Left lobe of liver (tissue), 2 donors: Measurements from ENCODE around the gene BORCS8. TPM values are rescaled to one million over a fixed set of nuclear protein-coding genes. Genes with fewer than 3 reads are reported as not detected.
"Not testable (repeated sequence)": the region's sequence is repeated elsewhere in the genome, so short reads cannot be mapped to it uniquely, and the experiment has no call there.

Source experiments
- ATAC-seq: fragments of 200-7000 bp; cut with Tn5 transposase; one replicate; pipeline ENCODE4 v1.9.1; 2020; ENCODE audit warnings: mild to moderate bottlenecking, moderate library complexity
- DNase-seq: peaks from one replicate; pipeline ENCODE4 v3.0.0-alpha.2; 2020; ENCODE audit warnings: low spot score
- total RNA-seq: library from RNA; stranded (reverse); gene quantifications from one replicate; pipeline ENCODE4 v1.2.1, GENCODE V29; 2021
- donor health status: DM: no; HTN: no; CAD: no; lungs with moderate emphysema.
- donor health status: DM: no; HTN: yes; CAD: no.

Gene BORCS8
- total RNA-seq, 1 donor from 2014 or later = 13.3 TPM

DNA sequence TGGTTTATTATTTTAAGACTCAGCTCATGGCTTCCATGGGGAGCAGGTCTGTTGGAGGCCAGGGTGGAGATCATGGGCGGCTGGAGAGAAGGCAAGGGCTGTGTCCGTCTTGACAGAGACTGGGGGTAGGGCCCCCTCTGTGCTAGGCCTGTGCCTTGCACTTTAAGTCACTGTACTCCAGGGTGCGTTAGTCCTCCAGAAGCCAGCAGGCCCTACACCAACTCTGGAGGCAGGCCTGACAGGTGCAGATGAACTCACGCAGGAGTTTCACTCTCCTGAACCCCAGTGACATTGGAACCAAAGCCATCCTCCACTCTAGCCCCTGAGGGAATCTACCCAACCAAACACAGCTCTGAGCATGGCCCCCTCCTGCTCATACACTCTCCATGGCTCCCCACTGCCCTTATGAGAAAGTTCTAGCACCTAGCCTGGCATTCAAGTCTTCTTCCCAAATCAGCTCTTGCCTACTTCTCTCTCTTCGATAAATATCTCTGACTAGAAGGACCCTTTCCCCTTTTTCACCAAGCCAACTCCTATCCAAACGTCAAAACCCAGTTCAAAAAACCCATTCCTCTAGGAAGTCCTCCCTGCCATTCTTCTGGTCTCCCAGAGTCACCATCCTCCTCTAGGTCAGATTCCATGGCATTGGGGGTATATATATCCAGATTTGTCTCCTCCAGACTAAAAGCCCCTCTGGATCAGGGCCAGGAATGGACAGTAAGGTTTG, 37.0 kb downstream of the BORCS8 start:
- DNase-seq = no peak
- no peak for ATAC-seq

DNA sequence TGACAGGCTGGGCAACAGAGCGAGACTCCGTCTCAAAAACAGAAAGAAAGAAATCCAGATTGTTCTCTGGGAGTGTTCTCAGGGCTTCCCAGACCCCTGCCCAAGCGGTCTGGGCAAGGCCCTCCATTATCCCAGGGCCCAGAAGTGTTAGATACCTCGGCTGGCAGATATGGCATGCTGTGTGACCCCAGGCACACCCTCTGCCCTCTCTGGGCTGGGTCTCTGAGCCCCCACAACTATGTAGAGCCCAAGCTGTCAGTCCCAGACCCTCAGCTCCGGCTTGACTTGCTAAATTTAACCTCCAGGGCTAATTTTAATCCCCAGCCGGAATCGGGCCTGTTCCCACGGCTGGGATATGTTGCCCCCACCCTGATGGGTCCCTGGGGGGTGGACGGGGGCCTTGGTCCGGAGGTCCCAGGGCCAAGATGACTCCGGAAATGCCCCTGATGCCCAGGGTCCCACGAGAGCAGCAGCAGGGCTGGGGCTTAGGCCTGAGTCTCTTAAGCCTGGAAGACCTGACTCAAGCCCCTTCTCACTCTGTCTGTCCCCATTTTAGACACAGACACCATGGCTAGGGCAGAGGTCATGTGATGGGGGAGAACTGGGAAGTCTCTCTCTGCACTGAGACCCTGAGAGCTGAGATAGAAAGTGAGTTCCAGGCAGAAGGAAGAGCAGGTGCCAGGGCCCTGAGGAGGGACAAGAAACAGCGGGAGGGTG, 39.1 kb downstream of the BORCS8 start:
- DNase-seq (no peak), ATAC-seq (no peak)

DNA sequence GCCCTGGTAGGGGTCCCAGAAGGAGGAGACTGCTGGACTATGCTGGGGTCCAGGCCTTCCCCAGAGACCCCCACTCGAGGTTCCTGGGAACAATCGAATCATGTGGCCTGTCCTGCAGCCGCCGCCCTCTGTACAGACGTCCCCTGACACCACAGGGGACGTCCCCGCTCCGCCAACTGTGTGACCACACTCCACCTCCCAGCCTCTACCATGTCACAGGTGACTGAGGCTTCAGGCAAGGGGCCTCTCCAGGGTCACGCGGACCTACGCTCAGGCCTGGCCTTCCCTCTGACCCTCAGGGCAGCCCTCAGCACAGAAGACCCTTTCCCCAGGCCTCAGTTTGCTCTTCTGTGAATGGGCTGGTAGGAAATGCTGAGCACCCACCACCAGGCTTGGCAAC, 40.5 kb downstream of the BORCS8 start:
- DNase-seq (no peak), ATAC-seq (no peak)

DNA sequence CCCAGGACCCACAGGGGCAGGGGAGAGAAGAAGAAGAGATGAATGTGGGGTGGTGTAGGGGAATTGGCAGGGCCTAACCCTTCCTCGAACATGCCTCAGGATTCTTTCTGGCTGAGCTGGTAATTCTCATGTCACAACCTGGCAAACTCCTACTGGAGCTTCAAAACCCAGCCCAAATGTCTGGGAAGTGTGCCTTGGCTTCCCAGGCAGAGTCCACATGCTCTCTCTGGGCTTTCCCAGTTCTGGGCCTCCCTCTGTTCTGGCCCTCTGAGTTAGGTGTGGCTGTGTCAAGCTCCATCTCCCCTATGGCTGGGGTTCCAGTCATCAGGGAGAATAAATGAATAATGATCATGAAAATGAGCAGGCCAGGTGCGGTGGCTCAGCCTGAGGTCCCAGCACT, 42.5 kb downstream of the BORCS8 start:
- ATAC-seq = no peak
- DNase-seq = no peak

DNA sequence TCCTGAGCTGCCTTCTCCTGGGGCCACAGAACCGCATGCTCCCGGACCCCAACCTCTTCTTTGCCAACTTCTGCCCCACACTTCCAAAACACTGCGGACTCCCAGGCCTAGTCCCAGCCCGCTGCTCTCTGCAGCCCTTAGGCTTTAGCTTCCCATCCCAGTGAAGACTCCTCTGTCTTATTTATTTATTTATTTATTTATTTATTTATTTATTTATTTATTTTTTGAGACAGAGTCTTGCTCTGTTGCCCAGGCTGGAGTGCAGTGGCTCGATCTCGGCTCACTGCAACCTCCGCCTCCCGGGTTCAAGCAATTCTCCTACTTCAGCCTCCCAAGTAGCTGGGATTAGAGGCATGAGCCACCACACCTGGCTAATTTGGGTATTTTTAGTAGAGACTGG, 43.4 kb downstream of the BORCS8 start:
- not testable (repeated sequence) for ATAC-seq, DNase-seq

DNA sequence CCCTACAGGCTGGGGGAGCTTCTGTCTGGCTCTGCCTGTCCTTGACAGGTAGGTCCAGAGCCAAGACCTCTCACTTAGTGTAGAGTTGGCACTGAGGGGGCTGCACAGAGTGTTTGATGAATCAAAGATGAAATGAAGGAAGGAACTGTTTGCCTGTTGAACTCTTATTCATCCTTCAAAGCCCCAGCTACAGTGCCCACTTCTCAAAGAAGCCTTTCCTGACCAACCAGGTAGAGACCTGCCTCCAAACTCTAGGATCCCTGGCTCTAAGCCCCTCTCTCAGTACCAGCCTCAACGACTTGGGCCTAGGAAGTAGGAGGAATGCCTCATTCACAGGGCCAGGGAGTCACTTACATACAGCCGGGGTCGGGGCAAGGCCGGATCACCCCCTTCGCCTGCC, 44.6 kb downstream of the BORCS8 start:
- DNase-seq (no peak), ATAC-seq (no peak)

DNA sequence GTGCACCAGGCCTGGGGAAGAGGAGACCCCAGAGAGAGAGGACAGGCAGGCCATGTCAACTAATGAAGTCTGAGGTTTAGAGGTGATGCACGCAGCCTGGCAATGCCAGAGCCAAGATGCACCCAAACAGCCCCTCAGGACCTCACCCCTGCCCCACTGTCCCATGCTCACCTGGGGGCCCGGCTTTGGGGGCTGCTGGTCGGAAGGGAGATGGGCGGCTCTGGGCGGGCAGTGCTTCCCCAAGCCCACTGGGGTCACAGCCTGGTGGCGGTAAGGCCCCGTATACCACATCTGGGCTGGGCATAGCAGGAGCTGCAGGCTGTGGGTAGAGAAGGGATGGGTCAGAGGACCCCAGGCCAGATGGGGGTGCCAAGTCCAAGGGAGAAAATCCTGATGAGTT, 45.1 kb downstream of the BORCS8 start:
- no peak for DNase-seq

DNA sequence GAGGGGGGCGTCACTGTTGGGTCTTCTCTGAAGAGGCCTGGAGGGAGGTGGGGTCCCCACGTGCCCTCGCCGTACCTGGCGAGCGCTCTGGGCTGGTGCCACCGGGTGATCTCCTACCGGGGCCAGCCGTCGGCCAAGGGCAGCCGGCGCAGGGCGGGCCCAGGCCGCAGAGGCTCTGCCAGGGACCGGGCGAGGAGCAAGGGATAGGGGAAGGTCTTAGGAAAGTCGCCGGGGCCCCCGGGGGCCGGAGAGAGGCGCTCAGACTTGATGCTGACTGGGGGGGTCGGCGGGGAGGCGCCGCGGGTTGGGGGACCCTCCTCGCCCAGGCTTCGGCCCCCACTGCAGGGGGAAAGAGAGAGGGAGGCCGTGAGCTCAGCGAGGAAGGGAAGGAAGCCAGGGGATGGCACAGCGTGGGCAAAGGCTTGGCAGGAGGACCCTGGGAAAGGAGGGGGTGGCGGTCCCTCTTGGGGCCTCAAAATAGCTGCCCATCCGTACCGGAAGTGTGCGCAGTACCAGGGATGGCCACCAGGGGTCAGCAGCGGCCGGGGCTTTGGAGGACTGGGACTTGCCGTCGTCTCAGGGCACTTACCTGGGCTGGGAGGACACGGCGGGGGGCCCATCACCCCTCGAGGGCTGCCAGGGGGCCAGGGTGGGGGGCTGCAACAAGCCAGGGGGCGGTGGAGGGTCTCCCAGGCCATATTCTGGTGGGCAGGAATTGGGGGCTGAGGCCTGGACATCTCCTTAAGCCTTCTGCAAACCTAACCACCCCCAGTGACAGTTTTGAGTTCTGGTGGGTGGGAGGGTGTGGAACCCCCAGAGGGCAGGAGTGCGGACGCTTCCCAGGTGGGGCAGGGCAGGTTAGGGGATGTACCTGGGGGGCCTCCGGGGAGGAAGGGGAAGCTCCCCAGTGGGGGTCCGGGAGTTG, 46.0 kb downstream of the BORCS8 start:
- ATAC-seq (peak; percentile 86), DNase-seq (peak; percentile 81)

More for the DNA sequence above, 45.1 kb downstream of the BORCS8 start:
- ATAC-seq = no peak

DNA sequence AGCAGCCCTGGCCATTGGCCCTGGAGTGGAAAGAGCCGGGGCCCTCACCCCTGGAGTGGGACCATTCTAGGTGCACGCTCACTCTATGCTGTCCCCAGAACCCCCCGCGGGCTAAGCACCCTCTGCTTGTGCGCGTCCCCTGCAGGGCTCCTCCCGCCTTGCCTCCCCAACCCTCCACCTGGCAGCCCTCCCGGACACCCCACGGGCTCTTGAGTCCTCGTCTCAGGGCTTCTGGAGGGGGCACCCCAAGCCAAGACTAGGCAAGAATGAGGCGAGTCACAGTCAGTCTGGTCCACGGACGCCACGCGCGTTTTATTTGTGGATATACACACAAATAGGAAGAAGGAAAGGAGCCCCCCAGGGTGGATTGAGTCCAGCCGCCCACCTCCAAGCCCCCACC, 46.7 kb downstream of the BORCS8 start:
- DNase-seq (no peak), ATAC-seq (no peak)

DNA sequence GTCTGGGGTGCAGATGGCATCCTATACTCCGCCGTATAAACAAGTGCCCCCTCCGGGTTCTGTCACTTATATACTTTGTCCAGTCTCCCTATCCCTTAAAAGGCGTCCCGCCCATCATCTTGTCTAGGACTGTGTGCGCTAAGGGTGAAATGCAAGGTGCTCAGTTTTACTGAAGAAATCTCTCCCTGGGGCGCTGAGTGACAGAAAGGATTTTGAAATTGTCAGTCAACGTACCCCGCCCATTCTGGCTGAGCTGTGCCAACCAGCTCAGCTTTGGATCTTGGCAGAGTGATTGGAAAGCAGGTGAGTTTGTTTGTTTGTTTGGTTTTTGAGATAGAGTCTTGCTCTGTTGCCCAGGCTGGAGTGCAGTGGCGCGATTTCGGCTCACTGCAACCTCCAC, 49.6 kb downstream of the BORCS8 start:
- ATAC-seq = peak; percentile 16
- no peak for DNase-seq

DNA sequence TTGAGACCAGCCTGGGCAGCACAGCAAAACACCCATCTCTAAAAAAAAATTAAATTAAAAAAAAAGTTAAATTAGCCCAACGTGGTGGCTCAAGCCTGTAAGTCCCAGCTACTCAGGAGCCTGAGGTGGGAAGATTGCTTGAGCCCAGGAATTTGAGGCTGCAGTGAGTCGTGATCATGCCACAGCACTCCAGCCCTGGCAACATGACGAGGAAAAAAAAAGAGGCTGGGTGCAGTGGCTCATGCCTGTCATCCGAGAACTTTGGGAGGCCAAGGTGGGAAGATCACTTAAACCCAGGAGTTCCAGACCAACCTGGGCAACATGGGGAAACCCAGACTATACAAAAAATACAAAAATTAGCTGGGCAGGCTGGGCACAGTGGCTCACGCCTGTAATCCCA, 51.5 kb downstream of the BORCS8 start:
- DNase-seq = no peak
- no peak for ATAC-seq

DNA sequence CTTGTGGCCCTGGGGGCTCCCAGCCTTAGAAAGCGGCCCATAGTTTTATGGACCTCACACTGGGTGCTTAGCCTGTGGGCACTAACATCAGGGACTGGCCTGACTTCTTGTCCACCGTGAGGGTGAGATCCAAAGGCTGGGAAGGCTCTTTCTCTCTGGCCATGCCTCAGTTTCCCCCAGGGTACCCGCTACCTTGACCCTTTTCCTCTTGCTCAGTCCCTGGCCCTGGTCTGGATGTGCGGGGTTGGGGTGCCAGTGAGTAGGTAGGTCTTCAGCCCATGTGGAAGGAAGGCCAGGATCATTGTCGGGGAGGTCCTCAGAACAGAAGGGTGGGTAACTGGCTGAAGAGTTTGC, 52.1 kb downstream of the BORCS8 start:
- no peak for ATAC-seq
- DNase-seq = no peak

DNA sequence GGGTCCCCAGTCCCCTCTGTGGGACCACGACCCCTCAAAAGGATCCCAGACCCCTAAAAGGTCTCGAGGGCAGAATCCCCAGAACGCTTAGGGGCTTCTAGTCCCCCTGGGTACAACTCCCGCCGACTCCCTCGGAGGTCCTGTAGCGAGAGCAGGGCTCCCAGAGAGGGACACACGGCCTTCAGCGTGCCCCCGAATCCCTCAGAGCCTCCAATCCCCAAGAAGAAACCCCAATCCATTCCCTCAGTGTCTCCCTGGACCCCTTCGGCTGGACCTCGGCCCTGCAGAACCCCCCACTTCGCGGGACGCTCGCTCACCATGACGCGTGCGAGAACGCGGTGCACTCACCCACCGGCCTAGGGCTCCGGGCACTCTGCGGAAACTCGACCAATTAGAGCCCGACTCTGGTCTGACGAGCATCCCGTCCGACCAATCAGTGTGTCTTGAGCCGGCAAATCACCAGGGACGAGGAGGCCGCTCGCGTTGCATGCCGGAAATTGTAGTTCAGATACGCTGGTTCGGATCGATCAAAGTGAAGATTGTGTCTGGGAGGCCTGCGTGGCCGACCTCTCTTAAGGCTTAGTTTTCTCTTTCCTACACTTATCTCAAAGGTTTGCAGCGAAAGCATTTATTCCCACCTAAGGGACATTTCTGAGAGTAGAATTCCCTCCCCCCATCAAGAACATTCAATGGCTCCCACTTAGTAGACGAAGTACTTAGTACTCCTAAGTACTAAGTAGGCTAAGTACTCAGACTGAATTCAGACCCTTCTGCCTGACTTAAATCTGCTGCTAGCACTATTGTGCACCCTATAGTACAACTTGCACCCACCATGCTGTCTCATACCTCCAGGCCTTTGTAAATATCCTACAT, 53.6 kb downstream of the BORCS8 start, which contains the start of gene TMEM161A:
Gene TMEM161A (minus strand): TSS at position 370 of the 873 bp plus-strand sequence. CDS start 50 bp downstream, at position 320.
- peak; percentile 95 for ATAC-seq

DNA sequence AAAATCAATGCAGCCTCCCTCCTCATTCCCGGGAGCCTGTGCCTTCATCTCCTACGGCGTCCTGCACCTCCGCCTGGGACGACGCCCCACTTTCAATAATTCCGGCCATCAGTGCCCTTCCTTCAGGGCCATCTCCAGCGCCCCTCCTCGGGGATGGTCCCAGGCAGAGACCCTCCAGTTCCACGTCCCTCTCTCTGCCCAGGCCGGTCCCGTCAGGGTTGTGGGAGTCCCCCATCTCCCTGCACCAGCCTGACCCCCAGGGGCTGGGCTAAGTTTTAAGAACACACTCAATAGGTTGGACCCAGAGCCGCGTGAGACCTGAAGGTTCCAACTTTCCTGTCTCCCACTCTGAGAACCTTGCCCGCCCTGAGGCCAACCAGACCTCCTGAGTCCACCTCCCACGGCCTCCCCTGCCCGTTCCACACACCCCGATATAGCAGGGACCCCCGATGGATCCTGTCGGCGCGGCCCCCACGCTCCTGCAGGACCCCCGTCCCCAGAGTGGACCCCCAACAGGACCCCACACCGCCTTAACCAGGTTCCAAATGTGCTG, 54.3 kb downstream of the BORCS8 start:
- ATAC-seq = peak; percentile 4
- no peak for DNase-seq

More for the DNA sequence above, 53.6 kb downstream of the BORCS8 start, which contains the start of gene TMEM161A:
- DNase-seq = peak; percentile 100

DNA sequence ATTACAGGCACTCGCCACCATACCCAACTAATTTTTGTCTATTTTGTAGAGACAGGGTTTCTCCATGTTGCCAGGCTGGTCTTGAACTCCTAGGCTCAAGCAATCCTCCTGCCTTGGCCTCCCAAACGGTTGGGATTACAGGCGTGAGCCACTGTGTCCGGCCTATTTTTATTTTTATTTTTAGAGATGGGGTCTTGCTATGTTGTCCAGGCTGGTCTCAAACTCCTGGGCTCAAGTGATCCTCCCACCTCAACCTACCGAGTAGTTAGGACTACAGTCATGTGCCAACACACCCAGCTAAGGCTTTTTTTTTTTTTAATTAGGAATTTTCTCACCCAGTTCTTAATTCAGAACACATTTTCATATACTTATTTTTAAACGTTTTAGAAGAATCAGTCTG, 56.2 kb downstream of the BORCS8 start:
- not testable (repeated sequence) for DNase-seq, ATAC-seq

DNA sequence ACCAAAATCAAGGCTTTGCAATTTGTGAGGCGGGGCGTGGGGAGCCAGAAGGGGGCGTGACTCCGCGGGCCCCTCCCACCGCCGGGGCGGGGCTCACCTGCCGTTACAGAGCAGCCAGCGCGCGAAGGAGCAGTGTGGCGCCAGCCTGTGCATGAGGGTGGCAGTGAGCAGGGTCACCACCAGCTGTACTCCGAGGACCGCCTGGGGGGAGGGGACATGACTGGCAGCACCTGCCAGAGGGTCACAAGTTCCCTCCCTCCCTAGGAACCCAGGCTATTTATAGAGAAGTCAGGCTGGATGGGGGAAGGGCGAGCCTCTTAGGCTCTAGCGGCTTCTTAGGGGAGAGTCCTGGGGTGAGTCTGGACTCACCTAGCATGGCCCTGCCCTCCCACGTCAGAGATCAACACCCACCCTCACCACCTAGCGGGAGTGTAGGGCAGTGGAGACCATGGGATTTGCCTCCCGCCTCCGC, 57.2 kb downstream of the BORCS8 start:
- ATAC-seq (no peak), DNase-seq (no peak)

DNA sequence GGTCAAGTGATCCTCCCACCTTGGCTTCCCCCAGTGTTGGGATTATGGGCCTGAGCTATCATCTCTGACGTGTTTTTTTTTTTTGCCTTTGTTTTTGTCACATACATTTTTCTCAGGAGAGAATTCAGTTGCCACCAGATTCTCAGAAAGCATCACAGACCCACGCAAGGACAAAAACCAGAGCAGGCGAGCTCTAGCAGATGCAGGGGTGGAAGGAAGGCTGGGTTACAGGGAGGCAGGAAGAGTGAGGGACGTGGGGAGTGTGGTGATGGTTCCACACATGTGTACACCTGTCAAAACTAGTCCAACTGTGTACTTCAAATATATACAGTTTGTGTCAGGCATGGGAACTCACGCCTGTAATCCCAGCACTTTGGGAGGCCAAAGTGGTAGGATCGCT, 58.0 kb downstream of the BORCS8 start:
- ATAC-seq (no peak), DNase-seq (no peak)

DNA sequence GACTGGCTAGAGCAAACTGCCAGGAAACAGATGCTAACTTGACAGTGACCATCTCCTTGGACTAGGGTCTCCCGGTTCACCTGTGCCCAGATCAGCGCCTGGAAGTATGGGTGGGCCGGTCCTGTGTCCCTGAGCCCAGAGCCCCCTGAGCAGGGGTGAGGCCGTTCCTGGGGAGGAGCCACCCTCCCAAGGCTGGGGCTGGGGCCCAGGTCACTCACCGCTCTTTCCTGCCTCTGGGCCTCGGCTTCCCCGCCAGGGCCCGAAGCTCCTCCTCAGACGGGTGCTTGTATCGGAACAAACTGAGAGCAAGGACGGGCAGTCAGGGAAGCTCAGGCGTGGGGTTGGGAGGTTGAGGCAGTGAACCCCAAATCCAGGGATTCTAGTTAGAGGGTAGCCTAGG, 59.0 kb downstream of the BORCS8 start:
- ATAC-seq (no peak), DNase-seq (no peak)

DNA sequence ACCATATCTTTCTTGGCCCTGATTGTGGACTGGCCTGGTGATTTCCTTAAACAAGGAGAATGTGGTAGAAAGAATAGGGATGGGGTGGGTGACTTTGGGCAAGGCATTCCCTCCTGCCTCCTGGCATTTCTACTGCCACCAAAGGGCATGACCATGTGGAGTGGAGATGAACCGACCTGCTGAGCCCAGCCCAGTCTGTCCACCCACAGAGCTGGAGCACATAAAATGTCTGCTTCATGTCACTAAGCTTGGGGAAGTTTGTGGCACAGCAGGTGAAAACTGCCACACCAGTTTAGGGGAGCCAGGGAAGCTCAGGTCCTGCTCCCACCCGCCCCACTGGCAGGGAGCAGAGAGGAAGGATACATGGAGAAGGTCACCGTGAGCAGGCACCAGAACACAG, 60.0 kb downstream of the BORCS8 start:
- ATAC-seq = no peak
- no peak for DNase-seq
